HTERT RPE-1 (cell line): Measurements from ENCODE around the gene AP3M1.

Experiments used
- in situ Hi-C: fragments of 300-500 bp; cut with MboI; formaldehyde crosslinking; loops from 4 replicates; pipeline ENCODE4 v1.14.3; 2020; ENCODE audit warnings: low sequenced_read_pairs

The AP3M1 gene

DNA sequence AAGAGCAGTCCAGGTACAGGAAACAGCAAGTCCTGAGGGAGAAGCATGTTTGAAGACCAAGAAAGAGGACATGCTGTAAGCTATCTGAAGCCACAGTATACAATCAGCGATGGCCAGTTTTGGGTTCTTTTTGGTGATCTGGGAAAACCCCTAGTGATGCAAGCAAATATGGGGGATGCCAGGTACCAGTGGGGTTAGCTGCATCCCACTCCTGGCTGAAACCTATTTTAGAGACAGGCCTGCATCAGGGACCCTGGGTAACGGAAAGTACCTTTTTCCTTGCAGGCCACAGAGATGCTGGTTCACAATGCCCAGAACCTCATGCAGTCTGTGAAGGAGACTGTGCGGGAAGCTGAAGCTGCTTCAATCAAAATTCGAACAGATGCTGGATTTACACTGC, 32.9 kb downstream of the AP3M1 start:
- in situ Hi-C loops = no loop called here

DNA sequence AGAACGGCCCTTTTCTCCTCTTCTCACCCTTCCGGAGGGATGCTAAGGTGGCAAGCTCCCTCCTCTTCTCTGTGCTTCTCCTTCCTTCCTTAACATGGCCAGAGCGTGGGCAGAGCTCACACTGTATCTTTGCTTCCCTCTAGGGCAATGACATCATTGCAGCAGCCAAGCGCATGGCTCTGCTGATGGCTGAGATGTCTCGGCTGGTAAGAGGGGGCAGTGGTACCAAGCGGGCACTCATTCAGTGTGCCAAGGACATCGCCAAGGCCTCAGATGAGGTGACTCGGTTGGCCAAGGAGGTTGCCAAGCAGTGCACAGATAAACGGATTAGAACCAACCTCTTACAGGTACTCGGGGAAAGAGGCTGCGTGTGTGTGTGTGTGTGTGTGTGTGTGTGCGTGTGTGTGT, 36.6 kb downstream of the AP3M1 start:
- in situ Hi-C loops = no loop called here

DNA sequence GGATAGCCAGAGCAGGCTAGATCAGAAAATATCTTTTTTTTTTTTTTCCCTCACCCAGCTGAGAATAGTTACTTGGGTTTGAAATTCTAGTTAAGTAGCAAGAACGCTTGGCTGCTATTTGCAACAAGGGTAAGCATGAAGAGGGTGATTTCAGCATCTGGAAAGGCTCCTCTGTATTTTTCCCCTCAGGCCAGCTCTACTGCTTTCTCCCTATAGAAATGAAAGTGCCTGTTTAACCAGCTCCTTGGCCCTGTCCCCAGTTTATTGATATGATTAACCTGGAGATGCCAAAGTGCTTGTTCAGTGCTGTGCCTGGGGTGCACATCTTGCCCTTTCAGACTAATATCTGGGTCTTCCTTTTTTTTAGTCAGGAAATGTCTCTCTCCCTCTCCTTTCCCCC, 37.1 kb downstream of the AP3M1 start:
- in situ Hi-C loops = no loop called here

DNA sequence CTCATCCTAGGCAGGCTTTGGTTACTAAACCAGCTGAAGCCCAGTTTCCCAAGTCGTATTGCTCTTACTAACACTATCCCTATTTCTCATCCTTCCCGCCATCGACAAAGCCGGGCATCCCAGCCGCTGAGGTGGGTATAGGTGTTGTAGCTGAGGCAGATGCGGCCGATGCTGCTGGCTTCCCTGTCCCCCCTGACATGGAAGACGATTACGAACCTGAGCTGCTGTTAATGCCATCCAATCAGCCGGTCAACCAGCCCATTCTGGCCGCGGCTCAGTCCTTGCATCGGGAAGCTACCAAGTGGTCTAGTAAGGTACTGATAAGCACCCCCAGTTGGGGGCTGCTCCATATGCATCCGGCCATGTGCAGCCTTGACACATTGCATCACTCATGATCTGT, 38.8 kb downstream of the AP3M1 start:
- in situ Hi-C loops = no loop called here

GRCh38 chr10:74110120-74110519, 40.5 kb downstream of the AP3M1 start:
- in situ Hi-C loops = no loop called here

DNA sequence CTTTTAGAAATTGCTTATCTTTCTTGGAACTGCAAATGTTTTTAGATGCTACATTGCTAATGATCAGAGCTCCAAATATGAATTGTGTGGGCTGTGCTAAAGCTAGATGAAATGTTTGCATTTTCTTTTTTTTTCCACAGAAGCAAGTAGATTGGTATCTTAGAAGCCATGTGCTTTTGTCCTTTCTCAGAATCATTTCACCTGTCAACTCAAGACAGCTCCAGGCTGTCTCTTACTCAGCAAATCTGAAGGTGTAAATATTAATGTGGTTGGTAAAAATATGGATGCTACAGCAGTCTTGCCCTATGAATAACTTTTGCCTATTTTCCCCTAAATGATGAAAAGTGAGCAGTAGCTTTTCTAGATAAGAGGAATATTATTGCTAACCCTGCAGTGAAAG, 41.2 kb downstream of the AP3M1 start:
- in situ Hi-C loops = no loop called here

DNA sequence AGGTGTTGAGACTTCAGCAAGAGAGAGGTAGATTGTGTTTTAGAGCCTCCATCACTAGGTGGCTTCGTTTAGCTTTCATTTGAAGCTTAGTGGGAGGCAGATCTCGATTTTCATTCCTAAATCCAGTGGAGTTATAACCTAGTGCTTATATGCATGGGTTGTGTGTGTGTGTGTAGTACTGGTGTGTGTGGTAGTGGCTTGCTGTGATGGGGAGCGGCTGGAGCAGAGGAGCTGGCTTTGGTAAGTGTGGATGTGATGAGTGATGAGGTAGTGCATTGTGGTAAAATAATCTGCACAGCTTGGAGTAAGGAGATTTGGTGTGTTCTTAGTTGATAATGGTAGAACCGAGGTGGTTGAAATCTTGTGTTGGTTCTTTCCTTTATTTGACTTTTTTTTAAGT, 43.2 kb downstream of the AP3M1 start:
- in situ Hi-C loops = no loop called here

- in situ Hi-C loops = no loop called here
Measured at GRCh38 chr10:74104996-74105395, 45.6 kb downstream of the AP3M1 start.

- in situ Hi-C loops = no loop called here
Measured at GRCh38 chr10:74104480-74104879, 46.1 kb downstream of the AP3M1 start.

DNA sequence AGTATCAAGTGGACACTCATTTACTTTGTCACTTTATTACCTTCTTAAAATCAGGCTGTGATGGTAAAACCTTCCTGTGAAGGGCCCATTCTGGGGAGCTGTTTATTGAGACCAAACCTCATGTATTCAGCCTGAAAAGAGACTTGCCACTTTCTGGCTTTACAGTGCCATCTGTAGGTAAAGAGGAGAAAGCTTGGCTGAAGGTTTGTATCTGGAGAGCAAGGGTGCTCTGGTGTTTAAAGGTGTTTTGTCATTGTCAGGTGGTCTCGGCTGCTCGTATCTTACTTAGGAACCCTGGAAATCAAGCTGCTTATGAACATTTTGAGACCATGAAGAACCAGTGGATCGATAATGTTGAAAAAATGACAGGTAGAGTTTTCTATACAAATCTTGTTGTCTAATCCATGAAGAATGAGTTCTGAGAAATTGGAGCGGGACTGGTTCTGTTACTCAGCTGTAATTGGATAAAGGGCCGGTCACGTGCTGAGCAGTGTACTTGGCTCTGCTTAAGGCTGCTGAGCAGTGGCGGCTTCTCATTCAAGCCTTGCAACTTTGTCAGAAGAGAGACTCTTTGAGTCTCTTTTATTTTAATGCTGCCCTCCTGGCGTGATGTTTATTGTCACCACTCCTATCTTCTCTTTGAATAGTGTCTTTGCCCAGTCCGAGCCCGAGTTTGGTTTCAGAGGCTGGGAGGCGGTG, 46.9 kb downstream of the AP3M1 start:
- in situ Hi-C loops = no loop called here

- in situ Hi-C loops = no loop called here
Measured at GRCh38 chr10:74099836-74100235, 50.8 kb downstream of the AP3M1 start.

DNA sequence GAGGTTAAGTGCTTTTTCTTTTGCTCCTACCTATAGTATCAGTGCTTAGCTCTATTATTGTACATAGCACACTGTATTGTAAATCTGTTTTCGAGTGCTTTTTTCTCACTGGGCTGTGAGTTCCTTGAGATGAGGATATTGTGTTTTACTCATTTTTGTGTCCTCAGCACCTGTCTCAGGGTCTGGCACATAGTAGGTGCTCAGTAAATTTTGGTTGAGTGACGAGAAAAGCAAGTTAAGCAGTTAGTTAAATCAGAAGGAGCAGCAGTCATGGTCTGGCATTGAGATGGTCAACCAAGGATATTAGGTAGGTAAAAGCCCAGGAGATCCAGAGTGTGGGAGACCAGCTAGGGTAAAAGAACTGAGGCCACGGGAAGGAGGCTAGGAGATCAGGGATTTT, 51.2 kb downstream of the AP3M1 start:
- in situ Hi-C loops = no loop called here

DNA sequence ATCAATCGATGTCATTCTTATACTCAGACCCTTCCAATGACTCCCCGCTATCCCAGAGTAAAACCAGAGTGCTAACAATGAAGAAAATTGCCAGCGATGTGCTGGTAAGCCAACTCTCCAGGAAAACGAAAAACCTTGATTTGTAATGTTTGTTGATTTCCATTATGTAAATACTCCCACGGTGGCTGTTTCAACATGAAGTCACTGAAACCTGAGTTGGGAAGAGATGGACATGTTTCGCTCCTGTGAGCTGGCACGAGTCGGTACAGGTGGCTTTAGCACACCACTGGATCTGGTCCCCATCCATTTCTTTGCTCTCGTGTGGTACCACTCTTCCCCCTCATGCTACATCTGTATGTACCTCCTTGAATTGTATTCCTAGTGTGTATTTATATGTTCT, 52.9 kb downstream of the AP3M1 start:
- in situ Hi-C loops = no loop called here

DNA sequence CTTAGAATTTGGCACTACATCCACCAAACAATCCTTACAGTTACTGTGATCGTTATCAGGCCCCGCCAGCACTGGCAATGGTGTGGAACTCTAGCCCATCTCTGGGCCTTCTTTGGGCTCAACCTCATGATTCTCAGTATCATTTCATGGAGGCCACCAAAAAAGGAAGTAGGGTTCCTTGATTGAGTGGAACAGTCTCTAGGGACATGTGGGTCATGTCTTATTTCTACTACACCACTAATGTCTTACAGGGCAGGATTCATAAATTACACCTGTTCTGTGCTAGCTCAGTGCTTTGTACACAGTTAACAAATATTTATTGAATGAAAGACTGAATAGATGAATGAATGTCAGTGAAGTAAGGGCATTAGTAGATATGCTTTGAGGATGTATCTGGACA, 53.9 kb downstream of the AP3M1 start:
- in situ Hi-C loops = no loop called here

GRCh38 chr10:74094231-74094630, 56.4 kb downstream of the AP3M1 start:
- in situ Hi-C loops = no loop called here

DNA sequence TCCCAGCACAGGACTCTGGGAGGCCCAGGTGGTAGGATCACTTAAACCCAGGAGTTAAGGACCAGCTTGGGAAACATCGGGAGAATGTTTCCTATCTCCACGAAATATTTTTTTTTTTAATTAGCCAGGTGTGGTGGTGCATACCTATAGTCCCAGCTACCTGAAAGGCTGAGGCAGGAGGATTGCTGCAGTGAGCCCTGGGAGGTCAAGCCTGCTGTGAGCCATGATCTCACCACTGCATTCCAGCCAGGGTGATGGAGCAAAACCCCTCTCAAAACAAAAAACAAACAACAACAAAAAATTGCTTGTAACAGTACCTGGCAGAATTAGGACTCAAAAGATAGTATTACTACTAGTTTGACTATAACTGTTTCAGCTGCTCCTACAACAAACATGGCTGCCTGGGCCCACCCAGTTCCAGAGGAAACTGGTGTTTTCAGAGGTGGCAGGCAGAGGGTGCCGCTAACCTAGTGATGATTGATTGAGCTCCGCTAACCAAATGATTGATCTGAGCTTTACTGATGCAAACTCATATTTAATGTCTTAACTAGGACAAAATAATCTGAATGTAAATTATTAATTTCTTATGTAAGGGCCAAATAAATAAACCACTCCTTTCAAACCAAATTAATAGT, 57.0 kb downstream of the AP3M1 start:
- in situ Hi-C loops = no loop called here

DNA sequence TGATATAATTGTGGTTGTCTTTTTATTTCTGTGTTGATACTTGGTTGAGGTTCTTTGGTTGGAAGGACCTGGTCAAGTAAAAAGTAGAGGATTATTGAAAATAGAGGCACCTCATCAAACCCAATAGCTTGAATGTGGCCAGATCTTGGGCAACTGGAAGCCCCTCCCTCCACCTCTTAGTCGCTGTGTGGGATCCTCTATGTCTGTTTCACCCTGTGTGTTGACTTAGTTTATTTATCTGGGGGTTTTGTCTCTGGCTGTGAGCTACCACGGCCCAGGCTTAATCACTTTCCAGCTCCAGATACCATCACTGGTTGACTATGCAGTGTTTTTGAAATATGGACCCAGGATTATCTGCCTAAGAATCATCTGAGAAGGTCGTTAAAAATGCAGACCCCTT, 58.3 kb downstream of the AP3M1 start:
- in situ Hi-C loops = no loop called here

- in situ Hi-C loops = no loop called here
Measured at GRCh38 chr10:74088722-74089121, 61.9 kb downstream of the AP3M1 start.

DNA sequence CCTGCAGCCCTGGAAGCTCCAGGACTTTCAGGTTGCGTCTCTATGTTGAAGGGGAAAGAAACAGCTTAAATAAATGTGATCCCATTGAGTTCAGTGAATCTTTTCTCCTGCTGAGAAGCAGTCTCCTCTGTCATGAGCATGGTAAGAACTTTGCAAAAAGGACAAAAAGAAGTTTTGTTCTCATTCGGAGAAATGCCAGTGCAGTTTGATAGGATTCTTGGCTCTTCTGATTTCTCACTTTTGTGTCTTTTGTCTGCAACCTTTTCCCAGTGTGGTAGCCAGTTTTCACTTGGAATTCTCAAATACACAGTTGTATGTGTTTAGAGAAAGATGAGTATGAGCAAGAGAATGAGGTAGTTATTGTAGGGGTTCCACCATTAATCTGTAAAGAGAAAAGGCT, 64.3 kb downstream of the AP3M1 start:
- in situ Hi-C loops = no loop called here

GRCh38 chr10:74084955-74085354, 65.7 kb downstream of the AP3M1 start:
- in situ Hi-C loops = no loop called here

GRCh38 chr10:74083304-74083703, 67.3 kb downstream of the AP3M1 start:
- in situ Hi-C loops = no loop called here

GRCh38 chr10:74081941-74082718, 68.5 kb downstream of the AP3M1 start:
- in situ Hi-C loops = no loop called here
